ENCODE data around the gene KIF20A. TPM values are rescaled to one million over a fixed set of nuclear protein-coding genes. Genes with fewer than 3 reads are reported as not detected.
"Not testable (repeated sequence)": the region's sequence is repeated elsewhere in the genome, so short reads cannot be mapped to it uniquely, and the experiment has no call there.

Gene KIF20A
- 2.4 TPM for total RNA-seq

DNA sequence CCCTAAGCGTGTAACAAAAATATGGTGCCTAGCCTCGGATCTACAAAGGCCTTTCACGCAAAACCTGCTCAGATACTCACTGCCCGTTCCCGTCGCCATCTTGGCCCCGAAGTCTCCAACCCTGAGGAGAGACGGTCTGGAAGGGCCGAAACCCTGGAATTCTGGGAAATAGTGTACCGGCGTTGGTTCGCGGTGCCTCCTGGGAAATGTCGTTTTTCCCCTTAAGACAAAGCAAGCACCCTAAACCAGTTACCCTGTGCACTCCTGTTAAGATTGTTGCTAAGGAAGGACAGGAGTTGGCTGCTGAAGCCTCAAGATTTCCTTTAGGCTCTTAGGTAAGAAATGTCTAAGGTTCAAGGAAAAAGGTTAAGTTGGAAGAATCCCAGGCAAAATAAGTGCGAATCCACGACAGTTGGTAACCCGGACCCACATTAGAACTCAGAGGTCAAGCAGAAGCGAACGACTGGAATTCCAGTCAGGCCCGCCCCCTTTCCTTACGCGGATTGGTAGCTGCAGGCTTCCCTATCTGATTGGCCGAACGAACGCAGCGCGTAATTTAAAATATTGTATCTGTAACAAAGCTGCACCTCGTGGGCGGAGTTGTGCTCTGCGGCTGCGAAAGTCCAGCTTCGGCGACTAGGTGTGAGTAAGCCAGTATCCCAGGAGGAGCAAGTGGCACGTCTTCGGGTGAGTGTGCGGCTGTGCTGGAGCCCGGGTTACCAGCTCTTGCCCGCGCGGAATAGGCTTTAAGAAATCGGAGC is at the start of gene KIF20A, which contains the start of gene BRD8:
KIF20A (plus strand) TSS at position 597 of the 761 bp plus-strand sequence. CDS start 569 bp downstream, outside the sequence.
BRD8 (minus strand) TSS at position 115 of the 761 bp plus-strand sequence; CDS start at position 99, 16 bp downstream.
- DNase-seq (ENCODE audit: low read depth in 2 of 3, low spot score in 2 of 3): peak; percentile 61 to 96 (median 94)

DNA sequence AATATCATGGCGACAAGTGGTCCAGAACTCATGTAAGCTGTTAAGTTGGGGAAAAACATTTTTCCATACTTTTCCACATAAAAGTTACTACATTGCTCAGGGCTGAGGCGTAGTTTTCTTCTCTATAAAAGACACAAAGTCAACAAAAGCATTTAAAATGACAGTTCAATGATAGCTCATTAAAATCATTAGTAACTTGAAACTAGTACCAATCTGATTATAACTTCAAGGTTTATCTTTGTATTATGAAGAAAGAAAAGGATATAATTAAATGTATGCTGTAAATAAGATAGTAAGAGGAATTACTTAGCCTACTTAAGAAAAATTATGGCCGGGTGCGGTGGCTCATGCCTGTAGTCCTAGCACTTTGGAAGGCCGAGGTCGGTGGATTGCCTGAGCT is 49.6 kb upstream of the KIF20A start:
- no peak for DNase-seq (ENCODE audit: low read depth in 2 of 3, low spot score in 2 of 3)

DNA sequence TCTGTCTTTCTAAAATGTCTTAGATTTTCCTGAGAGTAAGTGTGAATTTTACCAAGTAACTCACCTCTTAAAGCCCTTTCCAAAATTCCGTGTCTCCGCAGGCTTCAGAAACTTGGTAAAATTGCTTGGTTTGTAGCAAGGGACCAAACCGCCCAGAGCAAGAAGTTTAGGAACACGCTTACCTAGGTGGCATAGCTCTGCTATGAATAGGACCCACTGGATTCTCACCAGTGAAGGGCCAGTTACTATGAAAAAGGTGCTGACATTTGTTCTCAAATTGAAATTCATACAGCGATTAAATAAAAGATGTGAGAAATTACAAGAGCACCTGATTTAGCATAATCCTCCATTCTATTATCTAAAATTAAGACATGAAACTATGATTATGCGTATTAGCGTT is 46.4 kb upstream of the KIF20A start:
- no peak for DNase-seq (ENCODE audit: low read depth in 2 of 3, low spot score in 2 of 3)

DNA sequence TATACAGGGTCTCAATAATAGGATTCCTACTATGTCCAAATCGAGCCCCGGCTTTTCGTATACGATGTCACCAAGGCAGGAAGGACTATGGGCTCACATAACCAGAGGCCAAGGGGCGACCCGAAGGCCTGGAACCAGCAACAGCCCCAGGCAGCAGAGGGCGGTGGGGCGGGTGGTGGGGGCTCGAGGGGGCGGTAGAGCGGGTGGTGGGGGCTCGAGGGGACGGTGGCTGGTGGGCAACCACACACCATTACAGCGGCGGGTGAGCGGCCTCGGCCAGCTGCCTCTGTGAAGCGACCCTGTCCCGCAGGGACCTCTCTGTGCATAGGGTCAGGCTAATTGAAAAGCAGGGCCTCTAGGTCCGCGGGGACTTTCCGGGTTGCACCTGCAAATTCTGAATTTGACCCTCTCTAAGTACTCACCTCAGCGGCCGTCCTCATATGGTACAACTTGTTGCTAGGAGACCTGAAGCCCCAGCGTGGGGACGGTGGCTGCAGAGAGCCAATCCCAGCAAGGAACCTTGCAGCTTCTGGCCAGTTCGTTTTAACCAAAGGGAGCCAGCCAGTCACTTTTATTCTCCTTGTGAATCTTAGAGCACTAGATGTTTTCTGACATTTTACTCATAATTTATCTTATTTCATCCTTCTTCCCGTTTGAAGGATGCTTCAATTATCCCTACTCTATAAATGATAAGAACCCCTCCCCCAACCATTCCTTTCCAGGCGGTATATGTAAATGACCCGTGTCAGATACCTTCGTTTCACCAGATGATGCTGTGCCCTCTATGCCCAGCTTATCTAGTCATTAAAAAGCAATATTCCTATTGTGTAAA is 39.7 kb upstream of the KIF20A start, which contains the start of gene NME5:
NME5 (minus strand) TSS at position 480 of the 832 bp plus-strand sequence. CDS start 648 bp downstream, outside the sequence.
- DNase-seq (ENCODE audit: low read depth in 2 of 3, low spot score in 2 of 3): peak in 2 of 3 donors; percentile 33 to 64

DNA sequence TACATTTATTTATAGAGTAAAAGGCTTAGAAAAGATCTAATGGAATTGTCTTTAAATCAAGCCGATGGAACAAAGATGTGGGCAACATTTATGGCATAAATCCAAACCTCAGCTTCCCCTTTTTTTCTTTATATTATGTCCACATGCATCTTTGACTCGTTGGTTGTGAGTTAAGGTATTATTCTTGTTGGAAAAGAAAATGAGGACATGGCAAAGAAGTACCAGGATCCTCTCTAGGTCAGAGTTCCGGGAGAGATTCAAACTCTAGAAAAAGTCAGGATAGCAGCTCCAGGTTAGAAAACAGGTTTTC is 39.2 kb upstream of the KIF20A start:
- peak in 2 of 3 donors; percentile 63 to 89 for DNase-seq (ENCODE audit: low read depth in 2 of 3, low spot score in 2 of 3)

DNA sequence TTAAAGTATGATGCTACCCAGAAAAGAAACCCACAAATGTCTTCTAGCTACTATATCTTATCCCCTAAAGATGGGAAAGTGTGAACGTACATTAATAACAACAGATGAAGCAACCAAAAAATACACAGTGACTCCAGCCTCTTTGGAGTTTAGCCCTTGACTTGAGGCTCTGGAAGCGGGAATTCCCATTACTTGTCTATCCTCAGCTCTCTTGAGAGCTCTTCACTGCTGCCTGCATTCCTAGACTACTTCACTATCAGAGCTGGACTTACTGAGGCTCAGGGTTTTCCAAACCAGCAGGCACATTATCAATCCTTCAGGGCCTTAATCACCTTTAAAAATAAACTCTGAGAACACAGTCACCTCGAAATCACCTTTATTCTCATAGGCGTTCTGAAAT is 38.6 kb upstream of the KIF20A start:
- no peak for DNase-seq (ENCODE audit: low read depth in 2 of 3, low spot score in 2 of 3)

DNA sequence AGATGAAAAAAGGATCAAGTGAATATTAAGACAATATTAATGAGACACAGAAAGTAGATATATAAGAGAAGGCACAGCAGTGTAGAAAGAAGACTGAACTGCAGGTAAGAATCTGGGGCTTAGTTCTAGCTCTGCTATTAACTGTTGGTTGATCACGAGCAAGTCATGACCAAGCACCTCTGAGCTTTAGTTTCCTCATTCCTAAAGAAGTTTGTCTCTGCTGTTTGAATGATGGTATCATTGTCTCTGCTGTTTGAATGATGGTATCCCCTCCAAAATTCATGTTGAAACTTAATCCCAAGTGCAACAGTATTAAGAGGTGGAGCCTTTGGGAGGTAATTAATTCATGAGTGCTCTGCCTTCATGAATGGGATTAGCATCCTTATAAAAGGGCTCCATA is 37.2 kb upstream of the KIF20A start:
- no peak for DNase-seq (ENCODE audit: low read depth in 2 of 3, low spot score in 2 of 3)

DNA sequence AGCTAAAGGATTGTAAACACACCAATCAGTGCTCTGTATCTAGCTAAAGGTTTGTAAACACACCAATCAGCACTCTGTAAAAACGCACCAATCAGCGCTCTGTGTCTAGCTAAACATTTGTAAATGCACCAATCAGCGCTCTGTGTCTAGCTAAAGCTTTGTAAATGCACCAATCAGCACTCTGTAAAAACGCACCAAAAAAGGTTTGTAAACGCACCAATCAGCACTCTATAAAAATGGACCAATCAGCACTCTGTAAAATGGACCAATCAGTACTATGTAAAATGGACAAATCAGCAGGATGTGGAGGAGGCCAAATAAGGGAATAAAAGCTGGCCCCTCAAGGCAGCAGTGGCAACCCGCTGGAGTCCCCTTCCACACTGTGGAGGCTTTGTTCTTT is 35.3 kb upstream of the KIF20A start:
- not testable (repeated sequence) for DNase-seq (ENCODE audit: low read depth in 2 of 3, low spot score in 2 of 3)

DNA sequence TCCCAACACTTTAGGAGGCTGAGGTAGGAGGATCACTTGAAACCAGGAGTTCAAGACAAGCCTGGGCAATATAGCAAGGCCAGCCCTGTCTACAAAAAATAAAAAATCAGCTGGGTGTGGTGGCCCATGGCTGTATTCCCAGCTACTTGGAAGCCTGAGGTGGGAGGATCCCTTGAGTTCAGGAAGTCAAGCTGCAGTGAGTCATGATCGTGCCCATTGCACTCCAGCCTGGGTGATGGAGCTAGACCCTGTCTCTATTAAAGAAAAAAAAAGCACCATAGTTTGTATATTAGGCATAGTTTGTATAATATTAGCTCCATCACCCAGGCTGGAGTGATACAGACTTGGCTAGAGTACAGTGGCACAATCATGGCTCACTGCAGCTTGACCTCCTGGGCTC is 30.1 kb upstream of the KIF20A start:
- no peak for DNase-seq (ENCODE audit: low read depth in 2 of 3, low spot score in 2 of 3)

DNA sequence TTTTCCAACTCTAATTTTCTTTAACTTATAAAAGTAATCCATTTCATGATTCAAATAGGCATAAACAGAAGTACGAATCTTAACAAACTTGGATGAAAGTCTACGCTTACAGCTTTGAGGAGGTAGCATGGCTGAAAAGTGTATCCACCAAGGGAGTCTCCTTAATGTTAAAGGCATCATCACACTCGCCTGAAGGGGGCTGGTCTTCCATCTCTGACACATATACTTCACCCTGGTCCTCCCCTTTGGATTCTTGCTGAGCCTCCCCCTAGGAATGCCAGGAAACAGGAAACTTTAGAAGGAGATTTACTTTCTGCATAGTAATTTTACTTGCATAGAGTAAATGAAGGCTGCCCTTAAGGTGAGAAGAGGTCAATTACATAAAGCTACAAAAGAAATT is 29.4 kb upstream of the KIF20A start:
- DNase-seq (ENCODE audit: low read depth in 2 of 3, low spot score in 2 of 3): no peak

DNA sequence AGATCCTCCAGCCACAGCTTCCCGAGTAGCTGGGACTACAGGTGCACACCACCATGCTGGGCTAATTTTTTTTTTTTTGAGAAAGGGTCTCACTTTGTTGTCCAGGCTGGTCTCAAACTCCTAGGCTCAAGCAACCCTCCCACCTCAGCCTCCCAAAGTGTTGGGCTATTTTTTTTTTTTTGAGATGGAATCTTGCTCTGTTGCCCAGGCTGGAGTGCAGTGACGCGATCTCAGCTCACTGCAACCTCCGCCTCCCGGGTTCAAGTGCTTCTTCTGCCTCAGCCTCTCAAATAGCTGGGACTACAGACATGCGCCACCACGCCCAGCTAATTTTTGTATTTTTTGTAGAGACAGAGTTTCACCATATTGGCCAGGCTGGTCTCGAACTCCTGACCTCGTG is 22.9 kb upstream of the KIF20A start:
- not testable (repeated sequence) for DNase-seq (ENCODE audit: low read depth in 2 of 3, low spot score in 2 of 3)

DNA sequence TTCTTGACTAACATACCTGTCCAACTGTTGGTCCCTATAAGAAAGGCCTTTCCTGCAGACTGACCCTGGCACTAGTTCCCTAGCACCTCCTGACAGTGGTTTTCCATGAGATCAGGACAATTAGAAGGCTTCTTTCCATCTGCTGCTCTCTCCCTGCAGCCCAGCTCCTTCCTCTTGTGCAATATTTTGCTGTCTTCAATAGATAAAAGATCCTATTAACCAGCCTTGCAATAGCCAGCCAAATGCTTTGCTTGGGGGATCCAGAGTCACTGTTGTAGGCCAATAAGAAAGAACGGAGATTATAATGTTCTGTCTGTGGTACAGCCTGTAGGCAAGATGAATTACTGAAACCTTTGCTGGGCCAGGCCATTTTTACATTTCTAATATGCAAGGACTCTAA is 21.3 kb upstream of the KIF20A start:
- DNase-seq (ENCODE audit: low read depth in 2 of 3, low spot score in 2 of 3): no peak

DNA sequence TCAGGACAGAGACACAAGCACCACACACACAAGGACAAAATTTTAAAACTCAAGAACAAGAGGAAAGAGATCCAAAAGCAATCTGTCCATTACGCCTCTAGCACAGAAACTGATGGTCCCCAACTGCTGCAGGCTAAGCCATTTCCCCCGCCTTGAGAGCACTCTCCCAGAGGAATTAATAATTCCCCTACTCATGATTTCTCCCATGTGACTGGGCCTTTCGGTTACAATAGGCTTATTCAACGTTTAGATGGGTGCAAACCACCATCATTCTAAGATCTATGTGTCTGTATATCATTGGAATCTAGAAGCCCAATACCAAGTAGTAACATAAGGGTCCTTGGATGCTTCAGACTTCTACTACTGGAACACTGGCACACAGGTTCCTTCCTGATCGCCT is 19.2 kb upstream of the KIF20A start:
- DNase-seq (ENCODE audit: low read depth in 2 of 3, low spot score in 2 of 3): no peak

DNA sequence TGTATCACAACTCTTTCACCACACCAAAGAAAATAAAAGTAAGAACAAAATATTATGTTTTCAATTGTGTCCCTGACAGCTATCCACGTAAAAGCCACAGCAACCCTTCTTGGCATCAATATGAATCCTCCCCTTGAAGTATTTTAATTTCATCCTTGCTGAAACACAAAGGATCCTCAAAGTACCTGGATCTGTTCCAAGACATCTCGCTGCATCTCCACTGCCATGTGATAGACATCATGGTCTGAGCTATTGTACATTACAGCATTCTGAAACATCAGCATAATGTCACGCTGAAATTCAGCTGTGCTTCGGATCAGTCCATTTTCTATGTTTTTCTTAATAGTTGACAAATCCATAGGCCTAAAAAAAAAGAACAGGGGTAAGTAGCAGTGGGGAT is 18.2 kb upstream of the KIF20A start:
- DNase-seq (ENCODE audit: low read depth in 2 of 3, low spot score in 2 of 3): no peak

DNA sequence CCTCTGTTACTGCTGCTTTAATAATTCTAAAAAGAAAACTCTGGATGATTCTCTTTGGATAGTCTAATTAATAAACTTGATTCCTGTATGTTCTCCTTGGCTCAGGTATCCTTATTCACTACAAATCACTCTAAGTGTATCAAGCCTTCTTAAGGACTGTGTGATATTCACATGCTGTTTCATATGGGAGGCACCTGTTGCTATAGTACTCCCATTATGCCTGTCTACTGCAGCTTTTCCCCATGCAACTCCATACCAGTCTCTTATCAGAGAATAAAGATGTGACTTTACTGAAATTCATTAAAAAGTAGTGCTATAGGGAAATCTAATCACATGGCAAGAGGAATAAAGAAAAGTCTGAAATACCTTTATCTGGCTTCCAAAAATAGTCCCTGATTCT is 15.2 kb upstream of the KIF20A start:
- DNase-seq (ENCODE audit: low read depth in 2 of 3, low spot score in 2 of 3): no peak

DNA sequence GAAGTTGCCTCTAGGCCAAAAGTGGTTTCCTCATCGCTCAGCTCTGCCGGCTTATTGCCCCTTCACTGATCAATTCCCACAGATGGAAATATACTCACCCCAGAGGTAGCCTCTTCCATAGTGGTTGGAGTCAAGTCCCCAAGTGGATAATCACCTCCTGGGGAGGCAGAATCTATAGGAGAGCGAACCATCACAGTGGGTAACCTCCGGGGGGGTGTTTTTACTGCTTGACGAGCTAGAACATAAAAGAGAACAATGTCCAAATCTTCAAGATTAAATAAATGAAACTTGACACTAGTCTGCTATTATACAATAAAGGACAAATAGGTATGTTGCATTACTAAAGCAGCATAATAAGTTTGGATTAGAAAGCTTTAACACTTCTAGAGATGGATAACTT is 9.8 kb upstream of the KIF20A start:
- DNase-seq (ENCODE audit: low read depth in 2 of 3, low spot score in 2 of 3): no peak

DNA sequence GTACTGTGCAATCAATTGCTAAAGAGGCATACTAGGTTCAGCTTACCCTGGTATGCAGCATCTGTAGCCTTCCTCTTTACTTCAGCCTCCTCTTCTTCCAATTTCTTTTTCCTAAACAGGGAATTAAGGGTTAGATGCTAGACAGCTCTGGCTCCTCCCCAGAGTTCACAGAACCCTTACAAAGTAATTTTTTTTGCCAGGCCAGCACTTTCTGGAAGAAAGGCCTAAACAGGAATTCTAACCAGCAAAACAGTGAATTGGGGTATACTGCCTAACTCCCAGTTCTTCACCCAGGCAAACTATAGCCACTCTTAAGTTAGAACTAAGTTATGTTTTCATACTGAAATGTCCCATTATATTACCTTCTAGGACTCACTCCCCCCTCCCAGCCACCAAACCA is 8.6 kb upstream of the KIF20A start:
- DNase-seq (ENCODE audit: low read depth in 2 of 3, low spot score in 2 of 3): no peak

DNA sequence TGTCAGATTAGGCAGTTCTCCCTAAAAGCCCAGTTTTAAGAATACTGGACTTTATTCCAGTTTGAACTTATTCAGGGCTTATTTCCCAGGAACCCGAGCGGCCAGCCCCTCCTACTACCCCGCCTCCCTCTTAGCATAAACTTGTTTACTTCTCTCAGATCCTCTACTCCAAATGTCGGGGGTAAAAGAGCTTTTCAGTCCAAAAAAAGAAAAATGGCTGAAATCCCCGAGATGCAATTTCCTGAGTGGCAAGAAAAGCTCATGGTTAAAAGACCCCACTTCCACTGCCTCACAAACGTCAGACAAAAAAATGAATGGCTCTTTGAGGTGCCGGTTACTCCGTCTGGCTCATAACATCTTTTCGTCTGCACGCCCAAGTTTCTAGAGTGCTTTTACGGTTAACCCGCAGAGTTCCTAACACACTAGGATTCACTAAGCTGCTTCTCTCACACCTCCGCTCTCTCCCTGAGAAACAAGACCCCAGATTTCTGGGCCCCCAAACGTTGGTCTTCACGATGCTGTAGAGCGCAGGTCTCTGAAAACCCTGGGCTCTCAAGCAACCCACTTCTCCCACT is 884 bp upstream of the KIF20A start:
- peak in 1 of 3 donors; percentile 39 for DNase-seq (ENCODE audit: low read depth in 2 of 3, low spot score in 2 of 3)

DNA sequence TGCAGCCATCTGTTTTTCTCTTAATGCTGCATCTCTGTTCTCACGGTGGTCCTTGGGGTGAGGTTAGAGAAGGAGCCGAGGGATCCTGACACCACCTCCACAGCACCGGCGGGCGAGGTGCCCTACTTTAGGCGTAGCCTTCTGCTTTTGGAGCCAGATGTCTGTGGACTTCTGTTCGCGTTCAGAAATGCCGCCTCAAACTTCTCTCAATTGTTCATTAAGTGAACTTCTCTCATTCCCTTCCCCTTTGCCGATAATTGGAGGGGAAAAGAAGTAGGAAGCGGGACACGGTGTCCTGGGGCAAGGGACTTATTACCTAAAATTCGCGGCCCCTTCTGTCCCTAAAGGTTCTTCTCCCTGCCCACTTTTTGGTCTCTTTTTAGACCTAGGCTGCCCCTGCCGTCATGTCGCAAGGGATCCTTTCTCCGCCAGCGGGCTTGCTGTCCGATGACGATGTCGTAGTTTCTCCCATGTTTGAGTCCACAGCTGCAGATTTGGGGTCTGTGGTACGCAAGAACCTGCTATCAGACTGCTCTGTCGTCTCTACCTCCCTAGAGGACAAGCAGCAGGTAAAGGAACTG is 455 bp downstream of the KIF20A start:
- DNase-seq (ENCODE audit: low read depth in 2 of 3, low spot score in 2 of 3): no peak

DNA sequence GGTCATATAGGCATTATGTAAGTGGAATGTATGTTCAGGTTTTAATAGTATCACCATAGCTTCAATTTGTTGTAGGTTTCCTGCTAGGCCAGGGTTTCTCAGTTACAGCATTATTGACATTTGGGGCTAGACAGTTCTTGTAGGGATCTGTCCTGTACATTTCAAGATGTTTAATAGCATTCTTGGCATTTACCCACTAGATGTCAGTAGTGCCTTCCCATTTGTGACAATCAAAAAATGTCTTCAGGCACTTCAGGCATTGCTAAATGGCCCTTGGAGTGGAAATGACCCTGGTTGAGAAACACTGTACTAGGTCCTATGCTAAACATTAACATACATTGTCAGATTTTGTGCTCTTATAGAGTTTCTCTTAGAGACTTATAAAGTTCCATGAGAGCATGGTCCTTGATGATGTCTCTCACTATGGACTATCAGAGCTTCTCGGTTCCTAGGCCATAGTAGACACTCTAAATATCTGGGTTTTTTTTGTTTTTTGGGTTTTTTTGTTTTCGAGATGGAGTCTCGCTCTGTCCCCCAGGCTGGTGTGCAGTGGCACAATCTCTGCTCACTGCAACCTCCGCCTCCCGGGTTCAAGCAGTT is 1.4 kb downstream of the KIF20A start:
- peak in 2 of 3 donors; percentile 66 to 88 for DNase-seq (ENCODE audit: low read depth in 2 of 3, low spot score in 2 of 3)

DNA sequence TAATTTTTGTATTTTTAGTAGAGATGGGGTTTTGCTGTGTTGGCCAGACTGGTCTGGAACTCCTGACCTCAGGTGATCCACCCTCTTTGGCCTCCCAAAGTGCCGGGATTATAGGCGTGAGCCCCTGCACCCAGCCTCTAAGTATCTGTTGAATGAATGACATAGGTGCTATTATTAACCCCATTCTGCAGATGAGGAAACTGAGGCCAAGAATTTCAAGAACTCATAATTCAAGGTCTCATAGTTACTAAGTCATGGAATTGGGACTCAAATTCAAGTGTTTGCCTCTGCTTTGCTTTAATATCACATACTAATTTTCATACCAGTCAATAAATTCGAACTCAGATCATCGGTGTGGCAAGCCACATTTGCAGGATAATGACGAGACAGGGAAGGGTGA is 1.9 kb downstream of the KIF20A start:
- DNase-seq (ENCODE audit: low read depth in 2 of 3, low spot score in 2 of 3): no peak
